GM21619 (cell line): ENCODE measurements around the gene CADPS.

Source experiments
- ATAC-seq: cut with Tn5 transposase; IDR thresholded peaks from one replicate; pipeline ENCODE4 v1.9.1; 2021; ENCODE audit not compliant: unreplicated experiment

The CADPS gene

GRCh38 chr3:62529230-62529629, 346.0 kb downstream of the CADPS start:
- ATAC-seq, result no peak

GRCh38 chr3:62527474-62527873, 347.7 kb downstream of the CADPS start:
- no peak for ATAC-seq

DNA sequence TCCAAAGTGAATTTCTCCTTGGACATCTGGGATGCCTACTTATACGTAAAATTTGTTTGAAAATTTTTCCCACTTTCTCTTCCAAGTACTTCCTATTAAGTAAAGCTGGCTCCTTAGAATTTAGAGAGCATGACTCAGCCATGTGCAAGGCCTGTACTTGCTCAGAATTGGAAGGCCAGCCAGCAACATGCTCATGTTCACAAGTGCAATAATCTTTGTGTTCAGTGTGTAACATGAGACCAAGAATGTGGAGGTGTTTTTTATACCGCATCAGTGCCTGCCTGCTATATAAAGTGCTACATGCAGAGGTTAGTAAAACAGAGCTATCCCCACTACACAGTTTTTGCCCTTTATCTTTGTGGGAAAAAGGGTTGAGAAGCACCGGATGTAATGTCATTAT, 349.9 kb downstream of the CADPS start:
- ATAC-seq, result no peak

GRCh38 chr3:62523672-62524071, 351.5 kb downstream of the CADPS start:
- no peak for ATAC-seq

DNA sequence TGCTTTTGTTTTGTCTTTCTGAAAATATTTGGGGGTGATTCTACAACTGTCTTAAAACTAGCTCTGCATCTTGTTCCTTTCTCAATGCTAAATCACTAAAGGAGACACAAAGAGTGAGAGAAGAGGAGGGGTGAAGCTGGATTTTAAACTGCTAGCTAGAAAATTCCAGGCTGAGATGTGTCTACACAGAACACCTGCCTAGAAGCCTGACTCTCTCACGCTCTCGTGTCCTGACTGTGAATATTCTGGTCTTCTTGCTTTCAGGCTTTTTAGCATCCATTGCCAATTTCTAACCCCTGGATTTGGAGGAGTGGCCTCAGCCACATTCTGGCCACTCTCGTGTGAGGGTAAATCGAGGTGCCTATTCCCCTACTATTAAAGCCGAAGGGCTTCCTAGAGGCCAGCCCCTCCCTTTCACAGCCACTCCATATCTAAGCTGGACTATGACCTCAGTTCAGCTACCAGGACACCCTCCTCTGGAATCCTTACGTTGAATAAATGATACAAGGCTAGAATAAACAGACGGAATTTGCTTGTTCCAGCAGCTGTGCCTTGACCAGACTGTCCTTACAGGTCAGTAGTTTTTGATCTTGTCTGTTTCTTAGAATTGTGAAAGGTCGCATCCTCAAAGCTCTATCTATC, 353.6 kb downstream of the CADPS start:
- ATAC-seq, result no peak

DNA sequence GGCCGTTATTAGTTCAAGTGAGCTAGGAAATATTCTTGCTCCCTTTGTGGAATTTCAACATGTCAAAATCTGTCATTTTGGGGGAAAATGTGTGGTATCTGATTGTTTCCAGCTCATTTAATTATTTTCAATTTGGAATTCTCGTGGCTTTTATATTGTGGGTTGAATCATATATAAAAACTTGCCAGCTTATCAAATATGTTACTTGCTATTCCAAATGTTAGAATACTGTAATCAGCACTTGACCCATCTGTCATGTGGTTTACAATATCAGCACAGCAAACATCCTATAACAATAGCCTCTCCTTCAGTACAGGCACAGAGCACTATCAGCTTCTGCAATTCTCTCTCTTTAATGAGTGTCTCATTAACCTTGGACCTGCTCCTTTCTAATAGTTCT, 371.7 kb downstream of the CADPS start:
- ATAC-seq, result no peak

DNA sequence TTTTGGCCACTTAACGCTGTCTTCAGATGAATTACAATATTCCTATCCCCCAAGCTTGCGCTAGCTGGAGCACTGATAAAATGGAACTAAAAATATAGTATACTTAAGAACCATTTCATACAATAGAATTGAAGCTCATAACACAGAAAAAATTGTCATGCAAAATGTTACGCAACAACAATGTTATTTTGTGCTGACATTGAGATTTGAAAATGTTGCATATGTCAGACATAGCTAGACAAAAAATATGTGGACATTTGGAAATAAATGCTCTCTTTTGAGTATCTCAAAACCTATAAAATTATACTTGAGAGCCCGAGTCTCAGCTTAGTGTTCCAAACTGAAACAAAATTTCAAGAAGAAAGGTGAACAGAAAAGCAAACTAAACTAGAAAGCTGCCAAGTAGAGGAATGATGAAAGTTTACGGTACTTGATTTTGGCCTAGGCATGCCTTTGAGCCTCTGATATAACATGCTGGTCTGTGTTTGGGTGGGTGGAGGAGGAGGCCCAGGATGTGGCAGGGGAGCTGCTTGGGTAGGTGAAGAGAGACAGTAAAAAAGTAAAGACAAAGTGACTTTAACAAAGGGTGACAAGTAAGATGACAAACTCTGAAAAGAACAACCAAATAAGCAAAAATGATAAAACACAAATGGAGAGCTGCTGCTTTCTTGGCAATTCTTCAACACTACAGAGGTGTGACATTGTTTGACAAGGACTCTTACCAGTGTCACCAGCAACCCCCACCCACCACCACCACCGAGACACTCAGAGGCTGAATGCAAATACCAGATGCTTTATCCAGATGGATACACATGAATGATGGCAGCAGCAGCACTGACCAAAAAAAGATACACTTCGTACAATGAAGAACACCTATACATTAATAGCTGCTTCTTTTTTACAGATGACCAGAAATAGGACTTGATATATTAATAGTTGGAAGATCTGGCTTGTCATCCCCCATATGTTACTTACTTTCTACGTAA, 372.6 kb downstream of the CADPS start:
- no peak for ATAC-seq

DNA sequence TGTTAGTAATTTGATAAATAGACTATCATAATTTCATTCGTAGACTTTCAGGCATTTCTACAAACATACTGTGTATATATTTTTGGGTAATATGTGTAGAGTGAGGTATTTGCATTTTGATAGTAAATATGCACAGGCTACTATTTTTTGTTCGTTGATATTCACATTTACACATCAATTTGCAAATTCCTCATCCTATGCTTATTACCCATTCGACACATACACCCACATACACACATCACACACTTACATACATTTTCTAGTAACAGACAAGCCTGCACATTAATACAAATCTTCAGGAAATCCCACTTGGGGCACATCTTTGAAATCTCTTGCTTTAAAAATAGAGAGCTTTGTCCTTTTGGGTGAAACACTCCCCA, 373.9 kb downstream of the CADPS start:
- ATAC-seq, result no peak

GRCh38 chr3:62500556-62501288, 374.5 kb downstream of the CADPS start:
- no peak for ATAC-seq

GRCh38 chr3:62497156-62497555, 378.1 kb downstream of the CADPS start:
- no peak for ATAC-seq

GRCh38 chr3:62496503-62496902, 378.7 kb downstream of the CADPS start:
- ATAC-seq, result no peak

- ATAC-seq, result no peak
Measured at GRCh38 chr3:62493109-62493801, 382.0 kb downstream of the CADPS start.

GRCh38 chr3:62482961-62483360, 392.3 kb downstream of the CADPS start:
- ATAC-seq, result no peak

GRCh38 chr3:62481962-62482361, 393.3 kb downstream of the CADPS start:
- no peak for ATAC-seq

- no peak for ATAC-seq
Measured at GRCh38 chr3:62480056-62480455, 395.2 kb downstream of the CADPS start.

- no peak for ATAC-seq
Measured at GRCh38 chr3:62479326-62479725, 395.9 kb downstream of the CADPS start.

DNA sequence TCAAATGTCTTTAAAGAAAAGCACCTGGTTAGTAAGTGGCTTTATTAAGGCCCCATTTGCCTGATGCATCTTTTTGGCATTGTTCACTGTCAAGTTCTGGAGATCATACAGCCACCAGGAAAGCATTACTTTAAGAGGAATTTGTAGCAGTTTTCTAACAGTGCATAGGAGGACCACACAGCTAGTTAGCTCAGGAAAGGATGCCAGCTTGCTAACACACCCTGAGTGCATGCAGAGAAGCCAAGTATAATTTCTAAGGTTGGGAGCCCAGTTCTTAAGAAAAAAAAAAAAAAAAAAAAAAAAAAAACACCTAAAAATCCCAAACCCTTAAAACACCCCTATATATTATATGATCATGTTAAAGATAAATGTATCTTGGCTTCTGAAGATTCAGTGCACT, 399.9 kb downstream of the CADPS start:
- no peak for ATAC-seq

DNA sequence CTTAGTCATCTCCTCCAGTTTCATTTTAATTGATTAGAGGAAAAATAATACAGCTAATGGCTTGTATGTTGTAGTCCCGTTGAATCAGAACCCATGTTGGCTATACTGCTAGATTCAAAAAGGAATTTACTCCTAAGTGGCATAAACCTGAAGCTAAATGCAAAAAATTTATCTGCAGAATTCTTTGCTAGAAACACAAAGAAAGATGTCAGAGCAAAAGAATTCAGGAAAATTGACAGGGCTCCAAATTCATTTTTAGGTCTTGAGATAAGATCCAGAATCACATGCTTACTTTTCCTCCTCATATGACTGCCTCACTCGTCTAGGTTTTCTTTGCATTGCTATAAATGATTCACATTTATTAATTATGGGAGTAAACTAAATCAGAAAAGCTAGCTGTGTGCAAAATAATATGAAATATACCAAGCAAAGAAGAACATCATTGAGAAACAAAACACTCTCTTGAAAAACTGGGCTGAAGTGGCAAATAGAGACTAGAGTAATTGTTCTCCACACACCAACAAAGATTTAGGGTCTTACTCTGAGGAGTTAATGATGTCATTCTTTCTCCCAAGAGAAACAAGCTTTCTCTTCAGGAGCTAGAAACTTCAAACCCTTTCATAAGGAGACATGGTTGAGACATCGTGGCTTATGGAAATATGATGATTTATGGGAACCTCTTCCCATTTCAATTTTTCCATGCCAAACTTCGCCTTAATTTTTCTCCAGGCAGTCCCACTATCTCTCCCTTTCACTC, 407.1 kb downstream of the CADPS start:
- no peak for ATAC-seq

DNA sequence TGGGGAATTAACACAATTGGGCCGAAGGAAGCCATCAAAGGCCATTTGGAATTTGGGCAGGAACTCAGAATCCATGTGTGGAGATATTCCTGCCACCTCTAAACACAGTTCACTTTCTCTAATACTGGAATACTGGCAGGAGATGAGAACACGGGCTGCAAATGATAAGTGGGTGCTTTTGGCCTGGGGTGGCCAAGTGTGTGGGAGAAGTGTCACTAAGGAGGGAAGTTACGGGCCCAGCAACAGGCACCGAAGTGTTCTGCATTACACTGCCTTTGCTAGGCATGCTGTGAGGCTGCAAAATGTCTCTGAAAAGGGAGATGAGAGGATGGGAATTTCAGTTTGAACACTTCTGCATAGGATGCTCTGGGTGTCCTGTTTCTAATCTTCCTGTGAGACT, 412.4 kb downstream of the CADPS start:
- no peak for ATAC-seq

- no peak for ATAC-seq
Measured at GRCh38 chr3:62462104-62462762, 413.0 kb downstream of the CADPS start.
